ENCODE results near the gene QTRT2.

GRCh38 chr3:114092151-114093015 lies 35.8 kb downstream of the QTRT2 start:
- no peak for TF ChIP-seq CTCF (IDR thresholded peaks at IDR 0.05 in 4 of 5, conservative IDR thresholded peaks at IDR 0.05 in 1 of 5)
- TF ChIP-seq POLR2A (IDR thresholded peaks at IDR 0.05), result no peak
